Body of pancreas (tissue), 4 donors: ENCODE measurements around the gene LCT. TPM values are rescaled to one million over a fixed set of nuclear protein-coding genes. Genes with fewer than 3 reads are reported as not detected.

ENCODE experiments used
- ATAC-seq: fragments of 150-250 bp; one replicate; pipeline ENCODE4 v1.9.1; 2016
- DNase-seq, 4 donors: peaks; one replicate each; pipeline ENCODE4 v3.0.0-alpha.2; 2019
- H3K27ac ChIP-seq, 4 donors: fragments of 200-600 bp; sonication (generic); 1 replicate in 3 of 4; 2 replicates in 1 of 4; pipeline versions ENCODE4 v1.5.1 to v1.6.1; 2016 to 2019; ENCODE audit warnings: mild to moderate bottlenecking in 1 of 4, mixed read lengths in 1 of 4, moderate library complexity in 1 of 4
- H3K27me3 ChIP-seq, 2 donors: fragments of 200-600 bp; sonication (generic); one replicate each; pipeline ENCODE4 v1.6.0; 2016; ENCODE audit warnings: mild to moderate bottlenecking in 1 of 2
- H3K36me3 ChIP-seq, 2 donors: fragments of 200-600 bp; sonication (generic); replicated peaks in 1 of 2; 2 replicates each; pipeline ENCODE4 v1.5.1; 2016; ENCODE audit warnings: low read depth in 2 of 2; ENCODE audit not compliant: insufficient read depth in 1 of 2
- H3K4me1 ChIP-seq: fragments of 200-600 bp; sonication (generic); one replicate; pipeline ENCODE4 v1.6.0; 2016
- H3K4me3 ChIP-seq, 2 donors: fragments of 200-600 bp; sonication (generic); 1 replicate in 1 of 2; 2 replicates in 1 of 2; pipeline ENCODE4 v1.5.1; 2016 to 2019
- H3K9me3 ChIP-seq, 3 donors: fragments of 200-600 bp; sonication (generic); 1 replicate in 2 of 3; 2 replicates in 1 of 3; pipeline ENCODE4 v1.5.1; 2016
- POLR2A ChIP-seq, 3 donors: fragments of 450-650 bp; IDR thresholded peaks; one replicate each; pipeline ENCODE4 v1.6.1; 2016; ENCODE audit warnings: antibody characterized with exemption in 3 of 3, mild to moderate bottlenecking in 2 of 3
- WGBS, 2 donors: methylation state at CpG; one replicate each; pipeline ENCODE4 v1.1.5; 2017; 5-methylcytosine and 5-hydroxymethylcytosine counted together
- intact Hi-C: fragments of 100-400 bp; cut with DNase I; formaldehyde crosslinking; loops from one replicate; pipeline ENCODE4 v1.15.1; 2023
- total RNA-seq, 2 donors: library from RNA; depleted of rRNA; stranded (reverse); fragments of >200 nt; gene quantifications; one replicate each; pipeline ENCODE4 v1.1.0, GENCODE V29; 2016
- TF ChIP-seq, protein P1 (sequence below), 7 experiments: fragments of 450-650 bp in 4 of 7; fragments of 200-600 bp in 3 of 7; sonication (generic) in 3 of 7; IDR thresholded peaks; one replicate each; pipeline ENCODE4 v1.5.1; 2016 to 2019; ENCODE audit warnings: antibody characterized with exemption in 7 of 7

LCT gene
- total RNA-seq, 2 donors from 2014 or later = not detected

DNA sequence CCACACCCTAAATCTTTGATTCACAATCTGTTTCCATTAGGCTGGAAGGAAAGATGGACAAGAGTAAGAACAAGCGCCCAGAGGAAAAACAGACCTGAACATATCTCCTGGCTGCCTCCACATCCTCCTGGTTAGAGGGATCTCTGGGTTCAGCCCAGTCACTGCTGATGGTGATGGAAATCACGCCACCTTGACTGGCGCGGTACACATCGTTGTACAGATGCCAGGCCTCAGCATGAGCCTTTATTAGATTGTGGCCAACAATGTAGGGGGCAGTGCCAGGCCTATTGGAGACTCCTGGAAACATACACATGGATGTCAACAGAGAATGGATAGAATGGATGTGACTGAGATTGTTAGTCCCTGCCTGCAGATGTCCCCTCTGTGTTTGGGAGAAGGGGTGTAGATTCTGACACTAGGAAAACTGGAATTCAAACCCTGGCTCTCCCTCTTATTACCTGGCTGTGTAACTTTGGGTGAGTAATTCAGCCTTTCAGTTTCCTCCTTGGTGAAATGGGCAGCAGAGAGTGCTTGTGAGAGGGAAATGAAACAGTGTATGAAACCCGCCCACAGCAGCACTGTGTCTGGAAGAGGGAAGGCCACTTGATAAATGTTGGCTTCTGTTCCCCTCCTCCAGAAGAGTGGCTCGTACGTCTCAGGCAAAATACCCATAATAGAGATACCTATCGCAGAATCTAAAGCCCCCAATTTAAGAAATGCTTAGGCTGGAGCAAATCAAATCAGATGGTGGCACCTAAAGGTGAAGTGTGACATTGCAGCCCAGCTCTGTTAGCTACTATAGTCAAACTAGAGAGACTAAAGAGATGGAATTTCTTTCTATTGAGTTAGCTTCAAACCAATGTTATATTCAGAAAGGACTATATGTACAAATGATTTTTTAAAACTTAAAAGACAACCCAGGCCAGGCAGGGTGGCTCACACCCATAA lies 36.2 kb downstream of the LCT start:
- intact Hi-C loops = no loop called here
- no peak overlapping the region for H3K4me3 ChIP-seq
- peaks cover 5% of the 10 kb centered on the region for H3K4me1 ChIP-seq
- H3K9me3 ChIP-seq = peaks cover 0 to 9% (median 0%) of the 10 kb centered on the region in 3 donors
- TF ChIP-seq, protein P1, sequence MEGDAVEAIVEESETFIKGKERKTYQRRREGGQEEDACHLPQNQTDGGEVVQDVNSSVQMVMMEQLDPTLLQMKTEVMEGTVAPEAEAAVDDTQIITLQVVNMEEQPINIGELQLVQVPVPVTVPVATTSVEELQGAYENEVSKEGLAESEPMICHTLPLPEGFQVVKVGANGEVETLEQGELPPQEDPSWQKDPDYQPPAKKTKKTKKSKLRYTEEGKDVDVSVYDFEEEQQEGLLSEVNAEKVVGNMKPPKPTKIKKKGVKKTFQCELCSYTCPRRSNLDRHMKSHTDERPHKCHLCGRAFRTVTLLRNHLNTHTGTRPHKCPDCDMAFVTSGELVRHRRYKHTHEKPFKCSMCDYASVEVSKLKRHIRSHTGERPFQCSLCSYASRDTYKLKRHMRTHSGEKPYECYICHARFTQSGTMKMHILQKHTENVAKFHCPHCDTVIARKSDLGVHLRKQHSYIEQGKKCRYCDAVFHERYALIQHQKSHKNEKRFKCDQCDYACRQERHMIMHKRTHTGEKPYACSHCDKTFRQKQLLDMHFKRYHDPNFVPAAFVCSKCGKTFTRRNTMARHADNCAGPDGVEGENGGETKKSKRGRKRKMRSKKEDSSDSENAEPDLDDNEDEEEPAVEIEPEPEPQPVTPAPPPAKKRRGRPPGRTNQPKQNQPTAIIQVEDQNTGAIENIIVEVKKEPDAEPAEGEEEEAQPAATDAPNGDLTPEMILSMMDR (IDR thresholded peaks at IDR 0.05) = no peak
- no peak for TF ChIP-seq POLR2A (IDR thresholded peaks at IDR 0.05)
- no peaks in the 10 kb centered on the region for H3K36me3 ChIP-seq
- H3K27ac ChIP-seq = no peak overlapping the region
- WGBS, 2 donors = 83 to 89% methylated on average over 9 of the region's 9 CpGs
- no peaks in the 10 kb centered on the region for H3K27me3 ChIP-seq
- no peak for DNase-seq
- no peak for ATAC-seq

DNA sequence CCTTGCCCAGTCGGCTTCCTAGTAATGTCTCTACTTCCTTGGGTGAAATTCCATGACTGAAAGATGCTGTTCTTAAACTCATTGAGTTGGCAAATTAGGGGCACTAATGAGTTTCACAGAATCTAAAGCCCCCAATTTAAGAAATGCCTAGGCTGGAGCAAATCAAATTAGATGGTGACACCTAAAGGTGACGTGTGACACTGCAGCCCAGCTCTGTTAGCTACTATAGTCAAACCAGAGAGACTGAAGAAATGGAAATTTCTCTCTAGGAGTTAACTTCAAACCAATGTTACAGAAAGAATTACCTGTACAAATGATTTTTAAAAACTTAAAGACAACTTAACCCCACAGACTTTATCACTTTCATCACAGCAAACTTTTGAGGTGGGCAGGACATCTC lies 37.2 kb downstream of the LCT start:
- 27 to 54% methylated on average over 2 of the region's 2 CpGs for WGBS, 2 donors

DNA sequence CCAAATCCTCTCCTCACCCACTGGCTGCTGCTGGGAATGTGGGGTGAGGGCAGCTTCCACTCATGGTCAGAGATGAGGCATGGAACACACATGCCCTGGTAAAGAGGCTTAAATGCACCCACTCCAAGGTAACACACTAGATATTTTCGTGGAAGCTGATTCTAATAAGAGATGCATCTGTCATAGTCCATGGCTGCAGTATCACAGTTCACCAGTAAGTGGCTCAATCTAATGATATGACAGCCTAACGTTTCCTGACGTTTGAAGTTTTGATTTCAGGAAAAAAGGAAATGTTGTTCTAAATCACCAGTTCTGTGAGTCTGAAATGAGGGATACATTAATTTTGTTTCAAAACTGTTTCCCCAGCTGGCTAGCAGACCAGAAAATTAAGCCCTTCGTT lies 38.2 kb downstream of the LCT start:
- ATAC-seq (no peak), DNase-seq (no peak)
- Histone ChIP-seq H3K27me3 (no peaks in the 10 kb centered on the region), H3K9me3 (peaks cover 0 to 9% (median 0%) of the 10 kb centered on the region in 3 donors), H3K27ac (no peak overlapping the region), H3K4me1 (peaks cover 5% of the 10 kb centered on the region), H3K36me3 (no peaks in the 10 kb centered on the region), H3K4me3 (no peak overlapping the region)
- no peak for TF ChIP-seq POLR2A (IDR thresholded peaks at IDR 0.05)
- TF ChIP-seq, protein P1 (IDR thresholded peaks at IDR 0.05) = no peak
- intact Hi-C loops = loop anchor here (10.0 kb wide), 1 partner anchor 814 kb away; no protein-coding TSS in a partner anchor
- 33 to 40% methylated on average over 4 of the region's 4 CpGs for WGBS, 2 donors

More for the DNA sequence above, 37.2 kb downstream of the LCT start:
- H3K36me3 ChIP-seq = no peaks in the 10 kb centered on the region
- intact Hi-C loops = loop anchor here (10.0 kb wide), 1 partner anchor 815 kb away; no protein-coding TSS in a partner anchor
- peaks cover 0 to 9% (median 0%) of the 10 kb centered on the region in 3 donors for H3K9me3 ChIP-seq
- TF ChIP-seq POLR2A (IDR thresholded peaks at IDR 0.05) = no peak
- TF ChIP-seq, protein P1 (IDR thresholded peaks at IDR 0.05) = no peak
- no peaks in the 10 kb centered on the region for H3K27me3 ChIP-seq
- ATAC-seq (no peak), DNase-seq (no peak)
- no peak overlapping the region for H3K27ac ChIP-seq
- peaks cover 5% of the 10 kb centered on the region for H3K4me1 ChIP-seq
- no peak overlapping the region for H3K4me3 ChIP-seq

DNA sequence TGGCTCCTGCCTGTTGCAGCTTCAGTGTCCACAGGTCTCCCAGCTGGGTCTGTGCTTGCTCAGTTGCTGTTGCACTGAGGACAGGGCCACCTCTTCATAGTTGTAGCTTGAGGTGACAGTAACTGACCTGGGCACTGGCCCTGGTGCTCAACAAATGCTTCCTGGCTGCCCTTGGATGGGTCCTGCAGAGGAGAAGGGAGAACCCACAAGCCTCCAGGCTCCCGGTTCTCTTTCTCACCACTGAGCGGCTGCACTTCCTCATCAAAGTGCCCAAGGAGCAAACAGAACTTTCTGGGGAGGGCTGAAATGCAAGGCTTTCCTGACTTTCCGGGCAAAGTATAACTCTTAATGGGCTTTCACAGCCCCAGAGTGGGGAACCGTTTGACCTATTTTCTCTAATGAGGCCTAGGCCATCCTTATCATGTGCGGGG lies 38.7 kb downstream of the LCT start:
- peaks cover 5% of the 10 kb centered on the region for H3K4me1 ChIP-seq
- no peak for ATAC-seq
- DNase-seq = no peak
- peaks cover 0 to 9% (median 0%) of the 10 kb centered on the region in 3 donors for H3K9me3 ChIP-seq
- TF ChIP-seq, protein P1 (IDR thresholded peaks at IDR 0.05) = no peak
- no peak for TF ChIP-seq POLR2A (IDR thresholded peaks at IDR 0.05)
- no peak overlapping the region for H3K27ac ChIP-seq
- no peaks in the 10 kb centered on the region for H3K36me3 ChIP-seq
- 48 to 71% methylated on average over 4 to 5 of the region's 5 CpGs for WGBS, 2 donors
- H3K27me3 ChIP-seq = no peaks in the 10 kb centered on the region
- no peak overlapping the region for H3K4me3 ChIP-seq
- intact Hi-C loops = loop anchor here (10.0 kb wide), 1 partner anchor 813 kb away; no protein-coding TSS in a partner anchor
